Erythroblast (primary cell): Measurements from ENCODE around the gene PPP1R18.
"Not testable (repeated sequence)": the region's sequence is repeated elsewhere in the genome, so short reads cannot be mapped to it uniquely, and the experiment has no call there.

ENCODE experiments used
- DNase-seq, 2 experiments: peaks; one replicate each; lab custom pipeline; 2025; lab: John Stamatoyannopoulos, UW
- GATA1 ChIP-seq: IDR thresholded peaks from 2 replicates; pipeline ENCODE4 v1.6.1; 2011; ENCODE audit warnings: low read depth, mild to moderate bottlenecking, control low read depth, low read length, moderate library complexity
- POLR2A ChIP-seq: IDR thresholded peaks from 2 replicates; pipeline ENCODE4 v1.6.1; 2011; ENCODE audit warnings: mild to moderate bottlenecking, low read length

PPP1R18 gene, protein sequence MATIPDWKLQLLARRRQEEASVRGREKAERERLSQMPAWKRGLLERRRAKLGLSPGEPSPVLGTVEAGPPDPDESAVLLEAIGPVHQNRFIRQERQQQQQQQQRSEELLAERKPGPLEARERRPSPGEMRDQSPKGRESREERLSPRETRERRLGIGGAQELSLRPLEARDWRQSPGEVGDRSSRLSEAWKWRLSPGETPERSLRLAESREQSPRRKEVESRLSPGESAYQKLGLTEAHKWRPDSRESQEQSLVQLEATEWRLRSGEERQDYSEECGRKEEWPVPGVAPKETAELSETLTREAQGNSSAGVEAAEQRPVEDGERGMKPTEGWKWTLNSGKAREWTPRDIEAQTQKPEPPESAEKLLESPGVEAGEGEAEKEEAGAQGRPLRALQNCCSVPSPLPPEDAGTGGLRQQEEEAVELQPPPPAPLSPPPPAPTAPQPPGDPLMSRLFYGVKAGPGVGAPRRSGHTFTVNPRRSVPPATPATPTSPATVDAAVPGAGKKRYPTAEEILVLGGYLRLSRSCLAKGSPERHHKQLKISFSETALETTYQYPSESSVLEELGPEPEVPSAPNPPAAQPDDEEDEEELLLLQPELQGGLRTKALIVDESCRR

GRCh38 chr6:30686009-30686907 lies at the start of gene PPP1R18:
TSS of gene PPP1R18 (minus strand) at chr6:30686645. CDS start at chr6:30686018, 627 bp downstream.
- TF ChIP-seq POLR2A (no peak), GATA1 (no peak)
- DNase-seq: peak in 1 of 2 experiments; percentile 59

GRCh38 chr6:30735668-30736314 lies 49.3 kb upstream of the PPP1R18 start:
- no peak for DNase-seq
- TF ChIP-seq GATA1: no peak
- TF ChIP-seq POLR2A: no peak

DNA sequence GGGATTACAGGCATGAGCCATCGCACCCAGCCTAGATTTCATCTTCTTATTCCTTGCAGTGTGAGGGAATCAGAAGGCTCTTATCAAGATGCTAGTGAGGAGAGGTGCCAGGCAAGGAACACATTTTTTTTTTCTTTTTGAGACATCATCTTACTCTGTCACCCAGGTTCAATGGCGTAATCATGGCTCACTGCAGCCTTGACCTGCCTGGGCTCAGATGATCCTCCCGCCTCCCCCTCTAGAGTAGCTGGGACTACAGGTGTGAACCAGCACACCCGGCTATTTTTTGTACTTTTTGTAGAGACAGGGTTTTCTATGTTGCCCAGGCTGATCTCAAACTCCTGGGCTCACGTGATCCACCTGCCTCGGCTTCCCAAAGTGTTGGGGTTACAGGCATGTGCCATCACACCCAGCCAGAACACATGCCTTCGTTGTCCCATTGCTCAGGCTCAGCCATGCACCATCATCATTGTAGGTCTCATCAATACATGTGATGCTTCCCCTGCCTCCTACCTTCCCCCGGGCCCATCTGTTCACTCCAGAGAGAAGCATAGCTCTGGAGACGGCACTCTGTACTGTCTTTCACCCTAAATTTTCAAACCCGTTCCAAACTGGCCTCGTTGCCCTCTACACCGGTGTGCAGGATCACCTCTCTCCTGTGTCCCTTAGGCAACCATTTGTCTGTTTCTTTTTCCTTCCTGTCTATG lies 45.9 kb upstream of the PPP1R18 start:
- TF ChIP-seq GATA1 (no peak), POLR2A (no peak)
- DNase-seq: no peak

DNA sequence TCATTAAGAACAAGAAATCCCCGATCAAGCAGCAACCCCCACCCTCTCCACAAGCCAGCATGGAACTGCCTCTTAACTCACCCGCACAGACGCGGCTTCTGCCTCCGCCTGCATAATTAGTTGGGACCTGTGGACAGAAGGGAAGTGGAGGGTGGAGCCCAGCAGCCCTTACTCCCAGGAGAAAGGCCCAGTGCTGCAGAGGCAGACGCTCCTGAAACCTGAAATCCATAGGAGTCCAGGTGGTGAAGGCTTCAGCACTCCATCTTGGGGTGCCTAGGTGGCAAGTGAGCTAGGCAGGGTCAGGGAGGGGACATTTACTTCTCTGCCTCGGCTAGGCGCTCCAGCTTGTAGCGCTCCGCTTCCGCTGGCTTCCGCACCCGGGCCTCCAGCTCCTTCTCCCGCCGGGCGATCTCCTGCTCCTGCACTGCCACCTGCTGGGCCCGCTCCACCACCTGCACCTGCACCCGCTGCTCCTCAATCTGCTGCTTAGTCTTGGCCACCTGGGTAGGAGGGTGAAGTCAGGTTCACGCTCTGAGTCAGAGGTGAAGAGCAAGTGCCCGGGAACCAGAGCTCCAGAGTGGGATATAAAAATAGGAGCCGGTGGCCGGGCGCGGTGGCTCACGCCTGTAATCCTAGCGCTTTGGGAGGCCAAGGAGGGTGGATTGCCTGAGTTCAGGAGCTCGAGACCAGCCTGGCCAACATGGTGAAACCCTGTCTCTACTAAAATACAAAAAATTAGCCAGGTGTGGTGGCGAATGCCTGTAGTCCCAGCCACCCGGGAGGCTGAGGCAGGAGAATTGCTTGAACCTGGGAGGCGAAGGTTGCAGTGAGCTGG lies 44.4 kb upstream of the PPP1R18 start:
- DNase-seq: peak; percentile 69 to 79
- TF ChIP-seq GATA1: no peak
- TF ChIP-seq POLR2A: no peak

GRCh38 chr6:30727920-30728553 lies 41.6 kb upstream of the PPP1R18 start:
- no peak for TF ChIP-seq GATA1
- TF ChIP-seq POLR2A: no peak
- DNase-seq: no peak

DNA sequence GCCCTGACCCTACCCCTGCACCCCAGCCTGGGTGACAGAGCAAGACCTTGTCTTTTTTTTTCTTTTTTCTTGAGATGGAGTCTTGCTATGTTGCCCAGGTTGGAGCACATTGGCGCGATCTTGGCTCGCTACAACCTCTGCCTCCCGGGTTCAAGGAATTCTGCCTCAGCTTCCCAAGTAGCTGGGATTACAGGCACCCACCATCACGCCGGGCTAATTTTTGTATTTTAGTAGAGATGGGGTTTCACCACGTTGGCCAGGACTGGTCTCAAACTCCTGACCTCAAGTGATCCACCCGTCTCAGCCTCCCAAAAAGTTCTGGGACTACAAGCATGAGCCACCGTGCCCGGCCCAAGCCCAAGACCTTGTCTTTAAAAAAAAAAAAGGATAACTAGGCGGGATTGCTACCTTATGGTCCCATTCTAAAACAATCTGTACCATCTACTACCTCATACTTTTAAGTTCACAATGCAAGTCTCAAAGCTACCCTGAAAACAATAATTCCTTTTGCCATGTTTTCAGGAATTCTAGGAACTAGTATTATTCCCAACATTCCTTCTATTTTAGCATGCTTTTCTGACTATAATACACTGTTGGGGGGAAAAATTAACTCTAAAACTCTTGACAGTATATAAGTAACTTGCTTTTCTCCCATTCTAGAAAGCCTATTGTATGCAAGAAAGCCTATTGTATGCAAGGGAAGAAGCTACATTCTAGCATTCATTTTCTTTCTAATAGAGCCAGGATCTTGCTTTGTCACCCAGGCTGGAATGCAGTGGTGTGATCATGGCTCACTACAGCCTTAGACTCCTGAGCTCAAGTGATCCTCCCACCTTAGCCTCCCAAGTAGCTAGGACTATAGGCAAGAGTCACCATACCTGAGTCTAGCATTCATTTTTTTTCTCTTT lies 40.3 kb upstream of the PPP1R18 start:
- TF ChIP-seq GATA1: no peak
- peak; percentile 20 for TF ChIP-seq POLR2A

DNA sequence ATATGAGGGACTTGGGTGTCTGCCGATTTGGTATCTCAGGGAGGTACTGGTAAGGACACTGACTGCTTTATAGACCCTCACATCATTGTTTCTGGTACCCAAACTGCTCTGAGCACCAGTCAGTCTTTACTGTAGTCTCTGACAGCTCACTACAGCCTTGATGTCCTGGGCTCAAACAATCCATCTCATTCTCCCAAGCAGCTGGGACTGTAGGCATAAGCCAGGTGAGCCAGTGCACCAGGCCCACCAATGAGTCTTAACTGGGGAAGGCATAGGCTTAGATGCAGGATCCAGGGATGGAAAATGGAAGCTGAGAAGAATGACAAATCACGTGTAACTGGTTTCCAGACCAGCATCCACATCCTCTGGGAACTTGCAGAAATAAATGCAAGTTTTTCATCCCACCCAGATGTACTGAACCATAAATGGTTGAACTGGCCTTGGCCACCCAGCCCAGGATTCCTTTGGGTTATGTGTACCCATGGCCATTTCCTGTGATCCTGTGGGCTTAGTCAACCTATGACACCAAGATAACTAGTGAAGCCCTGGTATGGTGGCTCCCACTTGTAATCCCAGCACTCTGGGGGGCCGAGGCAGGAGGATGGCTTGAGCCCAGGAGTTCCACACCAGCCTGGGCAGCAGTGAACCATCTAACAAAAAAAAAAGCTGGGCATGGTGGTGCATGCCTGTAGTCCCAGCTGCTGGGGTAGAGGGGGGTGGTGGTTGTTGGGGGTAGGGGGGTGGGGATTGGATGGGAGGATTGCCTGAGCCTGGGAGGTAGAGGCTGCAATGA lies 39.5 kb upstream of the PPP1R18 start:
- no peak for DNase-seq
- TF ChIP-seq GATA1 (no peak), POLR2A (peak; percentile 47)

More for the DNA sequence above, 40.3 kb upstream of the PPP1R18 start:
- no peak for DNase-seq

GRCh38 chr6:30724906-30725667 lies 38.6 kb upstream of the PPP1R18 start:
- DNase-seq: no peak
- TF ChIP-seq GATA1 (no peak), POLR2A (peak; percentile 26)

DNA sequence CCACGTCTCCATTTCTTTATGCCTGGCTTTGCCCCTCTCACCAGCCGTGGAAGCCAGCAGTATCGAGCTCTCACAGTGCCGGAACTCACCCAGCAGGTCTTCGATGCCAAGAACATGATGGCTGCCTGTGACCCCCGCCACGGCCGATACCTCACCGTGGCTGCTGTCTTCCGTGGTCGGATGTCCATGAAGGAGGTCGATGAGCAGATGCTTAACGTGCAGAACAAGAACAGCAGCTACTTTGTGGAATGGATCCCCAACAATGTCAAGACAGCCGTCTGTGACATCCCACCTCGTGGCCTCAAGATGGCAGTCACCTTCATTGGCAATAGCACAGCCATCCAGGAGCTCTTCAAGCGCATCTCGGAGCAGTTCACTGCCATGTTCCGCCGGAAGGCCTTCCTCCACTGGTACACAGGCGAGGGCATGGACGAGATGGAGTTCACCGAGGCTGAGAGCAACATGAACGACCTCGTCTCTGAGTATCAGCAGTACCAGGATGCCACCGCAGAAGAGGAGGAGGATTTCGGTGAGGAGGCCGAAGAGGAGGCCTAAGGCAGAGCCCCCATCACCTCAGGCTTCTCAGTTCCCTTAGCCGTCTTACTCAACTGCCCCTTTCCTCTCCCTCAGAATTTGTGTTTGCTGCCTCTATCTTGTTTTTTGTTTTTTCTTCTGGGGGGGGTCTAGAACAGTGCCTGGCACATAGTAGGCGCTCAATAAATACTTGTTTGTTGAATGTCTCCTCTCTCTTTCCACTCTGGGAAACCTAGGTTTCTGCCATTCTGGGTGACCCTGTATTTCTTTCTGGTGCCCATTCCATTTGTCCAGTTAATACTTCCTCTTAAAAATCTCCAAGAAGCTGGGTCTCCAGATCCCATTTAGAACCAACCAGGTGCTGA lies 37.6 kb upstream of the PPP1R18 start:
- DNase-seq: not testable (repeated sequence)

DNA sequence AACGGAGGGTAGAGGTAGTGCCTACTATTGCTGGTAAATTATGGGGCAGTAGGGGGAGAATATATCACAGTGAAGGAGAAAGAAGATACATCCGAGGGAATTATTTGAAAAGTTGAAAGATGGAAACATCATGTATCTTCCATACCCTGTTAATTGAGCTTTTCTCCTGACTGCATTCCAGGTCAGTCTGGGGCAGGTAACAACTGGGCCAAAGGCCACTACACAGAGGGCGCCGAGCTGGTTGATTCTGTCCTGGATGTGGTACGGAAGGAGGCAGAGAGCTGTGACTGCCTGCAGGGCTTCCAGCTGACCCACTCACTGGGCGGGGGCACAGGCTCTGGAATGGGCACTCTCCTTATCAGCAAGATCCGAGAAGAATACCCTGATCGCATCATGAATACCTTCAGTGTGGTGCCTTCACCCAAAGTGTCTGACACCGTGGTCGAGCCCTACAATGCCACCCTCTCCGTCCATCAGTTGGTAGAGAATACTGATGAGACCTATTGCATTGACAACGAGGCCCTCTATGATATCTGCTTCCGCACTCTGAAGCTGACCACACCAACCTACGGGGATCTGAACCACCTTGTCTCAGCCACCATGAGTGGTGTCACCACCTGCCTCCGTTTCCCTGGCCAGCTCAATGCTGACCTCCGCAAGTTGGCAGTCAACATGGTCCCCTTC lies 36.9 kb upstream of the PPP1R18 start:
- not testable (repeated sequence) for DNase-seq
